Trophoblast cell (in vitro differentiated cells and primary cell): ENCODE results near the gene AKNA.

Experiments
- DNase-seq, 2 donors: peaks; one replicate each; pipeline ENCODE4 v3.0.0-alpha.2; 2016
- H2AFZ ChIP-seq: 2 replicates; pipeline ENCODE4 v1.6.1; 2013; ENCODE audit warnings: low read length, moderate library complexity, mild to moderate bottlenecking; ENCODE audit not compliant: insufficient read depth, poor library complexity
- H2AK5ac ChIP-seq: 2 replicates; pipeline ENCODE4 v1.6.1; 2013; ENCODE audit warnings: mild to moderate bottlenecking, low read length
- H2BK120ac ChIP-seq: 2 replicates; pipeline ENCODE4 v1.6.1; 2013; ENCODE audit warnings: low read length, mild to moderate bottlenecking, moderate library complexity; ENCODE audit not compliant: insufficient read depth, poor library complexity
- H2BK12ac ChIP-seq: 2 replicates; pipeline ENCODE4 v1.6.1; 2013; ENCODE audit warnings: mild to moderate bottlenecking, low read length, moderate library complexity
- H2BK5ac ChIP-seq: 2 replicates; pipeline ENCODE4 v1.6.1; 2013; ENCODE audit warnings: low read length, low read depth, moderate library complexity, mild to moderate bottlenecking; ENCODE audit not compliant: poor library complexity
- H3K14ac ChIP-seq: 2 replicates; pipeline ENCODE4 v1.6.1; 2013; ENCODE audit warnings: mild to moderate bottlenecking, low read length
- H3K18ac ChIP-seq: 2 replicates; pipeline ENCODE4 v1.6.1; 2013; ENCODE audit warnings: mild to moderate bottlenecking, low read length
- H3K23ac ChIP-seq: 2 replicates; pipeline ENCODE4 v1.6.1; 2013; ENCODE audit warnings: low read length
- H3K27ac ChIP-seq: 2 replicates; pipeline ENCODE4 v1.5.1; 2013; ENCODE audit warnings: low read depth, mild to moderate bottlenecking, inconsistent platforms, low read length, moderate library complexity
- H3K27me3 ChIP-seq: 2 replicates; pipeline ENCODE4 v1.6.1; 2013; ENCODE audit warnings: inconsistent platforms, mild to moderate bottlenecking, low read length, moderate library complexity; ENCODE audit not compliant: insufficient read depth
- H3K36me3 ChIP-seq, 2 experiments: 1 replicate in 1 of 2; 2 replicates in 1 of 2; pipeline ENCODE4 v1.6.1; 2013; ENCODE audit warnings: low read length in 2 of 2, mild to moderate bottlenecking in 2 of 2, moderate library complexity in 1 of 2; ENCODE audit not compliant: insufficient read depth in 2 of 2, control insufficient read depth in 1 of 2
- H3K4ac ChIP-seq: 2 replicates; pipeline ENCODE4 v1.6.1; 2013; ENCODE audit warnings: low read depth, mild to moderate bottlenecking, low read length, moderate library complexity
- H3K4me1 ChIP-seq, 2 experiments: 1 replicate in 1 of 2; 2 replicates in 1 of 2; pipeline ENCODE4 v1.6.1; 2013; ENCODE audit warnings: low read length in 2 of 2, mild to moderate bottlenecking in 2 of 2, moderate library complexity in 1 of 2; ENCODE audit not compliant: insufficient read depth in 2 of 2, control insufficient read depth in 1 of 2
- H3K4me2 ChIP-seq: 2 replicates; pipeline ENCODE4 v1.6.1; 2013; ENCODE audit warnings: inconsistent platforms, mild to moderate bottlenecking, low read length, moderate library complexity
- H3K4me3 ChIP-seq: 2 replicates; pipeline ENCODE4 v1.5.1; 2013; ENCODE audit warnings: mild to moderate bottlenecking, low read depth, low read length, inconsistent platforms
- H3K79me1 ChIP-seq: one replicate; pipeline ENCODE4 v1.6.1; 2013; ENCODE audit warnings: low read length
- H3K79me2 ChIP-seq: 2 replicates; pipeline ENCODE4 v1.6.1; 2013; ENCODE audit warnings: low read length, mild to moderate bottlenecking; ENCODE audit not compliant: control insufficient read depth, insufficient read depth, poor library complexity
- H3K9ac ChIP-seq: 2 replicates; pipeline ENCODE4 v1.6.1; 2013; ENCODE audit warnings: mild to moderate bottlenecking, low read length
- H3K9me3 ChIP-seq: 2 replicates; pipeline ENCODE4 v1.6.1; 2013; ENCODE audit warnings: low read depth, mild to moderate bottlenecking, control low read depth, inconsistent platforms, low read length; ENCODE audit not compliant: insufficient read depth
- H4K12ac ChIP-seq: 2 replicates; pipeline ENCODE4 v1.6.1; 2013; ENCODE audit warnings: low read depth, mild to moderate bottlenecking, low read length, moderate library complexity
- H4K8ac ChIP-seq: 2 replicates; pipeline ENCODE4 v1.6.1; 2013; ENCODE audit warnings: low read depth, mild to moderate bottlenecking, low read length, moderate library complexity
- H4K91ac ChIP-seq: one replicate; pipeline ENCODE4 v1.6.1; 2013; ENCODE audit warnings: low read depth, mild to moderate bottlenecking, low read length, moderate library complexity
- WGBS: extraction: QIAGEN DNeasy Blood & Tissue Kit; methylation state at CpG from one replicate; pipeline ENCODE4 v1.1.7; 2013; ENCODE audit warnings: missing lambda C conversion rate; ENCODE audit not compliant: insufficient read length, insufficient coverage; ENCODE audit errors: extremely low coverage; 5-methylcytosine and 5-hydroxymethylcytosine counted together

Gene AKNA

GRCh38 chr9:114375386-114376175, 12.2 kb downstream of the AKNA start:
- H2AK5ac ChIP-seq: no peak overlapping the region
- H2BK12ac ChIP-seq: no peak overlapping the region
- no peak overlapping the region for H3K4ac ChIP-seq
- no peaks in the 10 kb centered on the region for H3K79me1 ChIP-seq
- H3K9ac ChIP-seq: no peak overlapping the region
- no peak overlapping the region for H4K12ac ChIP-seq
- no peak overlapping the region for H3K4me2 ChIP-seq
- no peak overlapping the region for H4K8ac ChIP-seq
- no peak overlapping the region for H3K23ac ChIP-seq
- peaks cover 2 to 7% of the 10 kb centered on the region in 2 experiments for H3K4me1 ChIP-seq
- H3K4me3 ChIP-seq: no peak overlapping the region
- H2BK5ac ChIP-seq: no peak overlapping the region
- H3K9me3 ChIP-seq: no peaks in the 10 kb centered on the region
- no peak overlapping the region for H3K27ac ChIP-seq
- no peak overlapping the region for H2BK120ac ChIP-seq
- DNase-seq: no peak
- no peaks in the 10 kb centered on the region for H3K79me2 ChIP-seq
- H2AFZ ChIP-seq: no peak overlapping the region
- WGBS: no CpG with 5 or more reads among the region's 9 CpGs
- no peaks in the 10 kb centered on the region for H3K27me3 ChIP-seq
- peaks cover 25 to 28% of the 10 kb centered on the region in 2 experiments for H3K36me3 ChIP-seq
- no peak overlapping the region for H3K18ac ChIP-seq
- H3K14ac ChIP-seq: no peak overlapping the region
- H4K91ac ChIP-seq: no peak overlapping the region

- Histone ChIP-seq H3K79me1 (no peaks in the 10 kb centered on the region), H3K27me3 (no peaks in the 10 kb centered on the region), H3K79me2 (no peaks in the 10 kb centered on the region), H2BK12ac (no peak overlapping the region), H3K18ac (no peak overlapping the region), H3K4me1 (peaks cover 2 to 7% of the 10 kb centered on the region in 2 experiments), H2AK5ac (no peak overlapping the region), H3K23ac (no peak overlapping the region), H3K14ac (no peak overlapping the region), H3K4me2 (no peak overlapping the region), H3K9ac (no peak overlapping the region), H2AFZ (no peak overlapping the region), H4K8ac (no peak overlapping the region), H3K27ac (no peak overlapping the region), H3K9me3 (no peaks in the 10 kb centered on the region), H3K4ac (no peak overlapping the region), H4K12ac (no peak overlapping the region), H2BK120ac (no peak overlapping the region), H3K36me3 (peaks cover 25 to 28% of the 10 kb centered on the region in 2 experiments), H4K91ac (no peak overlapping the region), H3K4me3 (no peak overlapping the region), H2BK5ac (no peak overlapping the region)
- DNase-seq: no peak
- no CpG with 5 or more reads among the region's 9 CpGs for WGBS
Measured at GRCh38 chr9:114374936-114375335, 12.8 kb downstream of the AKNA start.

GRCh38 chr9:114373960-114374730, 13.6 kb downstream of the AKNA start:
- H3K18ac ChIP-seq: no peak overlapping the region
- H3K14ac ChIP-seq: no peak overlapping the region
- H2AK5ac ChIP-seq: no peak overlapping the region
- H3K9ac ChIP-seq: no peak overlapping the region
- H3K36me3 ChIP-seq: peaks cover 25 to 26% of the 10 kb centered on the region in 2 experiments
- H2AFZ ChIP-seq: no peak overlapping the region
- no peak overlapping the region for H3K4ac ChIP-seq
- no peak overlapping the region for H3K4me3 ChIP-seq
- no peak for DNase-seq
- H3K4me2 ChIP-seq: no peak overlapping the region
- H4K8ac ChIP-seq: no peak overlapping the region
- H4K91ac ChIP-seq: no peak overlapping the region
- H3K9me3 ChIP-seq: no peaks in the 10 kb centered on the region
- H3K27me3 ChIP-seq: no peaks in the 10 kb centered on the region
- WGBS: no CpG with 5 or more reads among the region's 16 CpGs
- H2BK12ac ChIP-seq: no peak overlapping the region
- no peak overlapping the region for H2BK5ac ChIP-seq
- H3K79me1 ChIP-seq: no peaks in the 10 kb centered on the region
- H4K12ac ChIP-seq: no peak overlapping the region
- no peak overlapping the region for H3K23ac ChIP-seq
- no peak overlapping the region for H2BK120ac ChIP-seq
- no peaks in the 10 kb centered on the region for H3K79me2 ChIP-seq
- peaks cover 2 to 7% of the 10 kb centered on the region in 2 experiments for H3K4me1 ChIP-seq
- H3K27ac ChIP-seq: no peak overlapping the region

GRCh38 chr9:114372921-114373448, 14.8 kb downstream of the AKNA start:
- Histone ChIP-seq H3K79me1 (no peaks in the 10 kb centered on the region), H3K36me3 (peaks cover 28 to 33% of the 10 kb centered on the region in 2 experiments), H3K9ac (no peak overlapping the region), H3K18ac (no peak overlapping the region), H2BK5ac (no peak overlapping the region), H3K4me1 (peaks cover 2 to 7% of the 10 kb centered on the region in 2 experiments), H3K4me2 (no peak overlapping the region), H3K27me3 (no peaks in the 10 kb centered on the region), H2AFZ (no peak overlapping the region), H3K9me3 (no peaks in the 10 kb centered on the region), H2AK5ac (no peak overlapping the region), H4K91ac (no peak overlapping the region), H3K79me2 (no peaks in the 10 kb centered on the region), H4K12ac (no peak overlapping the region), H4K8ac (no peak overlapping the region), H3K23ac (no peak overlapping the region), H3K14ac (no peak overlapping the region), H3K27ac (no peak overlapping the region), H3K4ac (no peak overlapping the region), H3K4me3 (no peak overlapping the region), H2BK120ac (no peak overlapping the region), H2BK12ac (no peak overlapping the region)
- DNase-seq: no peak
- WGBS: no CpG with 5 or more reads among the region's 9 CpGs
